Ramos (cell line): Measurements from ENCODE around the gene PAH.

Source experiments
- in situ Hi-C: fragments of 300-500 bp; cut with MboI; formaldehyde crosslinking; loops from one replicate; pipeline ENCODE4 v1.14.3; 2022; ENCODE audit warnings: low sequenced_read_pairs; ENCODE audit not compliant: unreplicated experiment

The PAH gene

GRCh38 chr12:102917026-102917787, at the start of gene PAH:
PAH (minus strand) TSS chr12:102917244; CDS start chr12:102917130, 114 bp downstream.
- in situ Hi-C loops, result no loop called here

- in situ Hi-C loops, result no loop called here
These were observed 49.3 kb upstream of the PAH start for GRCh38 chr12:102966200-102966863.

- in situ Hi-C loops, result no loop called here
These were observed 48.5 kb upstream of the PAH start for GRCh38 chr12:102965281-102966155.

- in situ Hi-C loops, result no loop called here
These were observed 47.8 kb upstream of the PAH start for GRCh38 chr12:102964872-102965271.

GRCh38 chr12:102963796-102964195, 46.8 kb upstream of the PAH start:
- in situ Hi-C loops, result no loop called here

GRCh38 chr12:102962986-102963385, 45.9 kb upstream of the PAH start:
- in situ Hi-C loops, result no loop called here

GRCh38 chr12:102962532-102962931, 45.5 kb upstream of the PAH start:
- in situ Hi-C loops, result no loop called here

- in situ Hi-C loops, result no loop called here
These were observed 44.4 kb upstream of the PAH start for GRCh38 chr12:102961466-102961855.

- in situ Hi-C loops, result no loop called here
These were observed 43.9 kb upstream of the PAH start for GRCh38 chr12:102960766-102961465.

GRCh38 chr12:102959391-102959790, 42.3 kb upstream of the PAH start:
- in situ Hi-C loops, result no loop called here

GRCh38 chr12:102958830-102959176, 41.8 kb upstream of the PAH start:
- in situ Hi-C loops, result no loop called here

- in situ Hi-C loops, result no loop called here
These were observed 41.2 kb upstream of the PAH start for GRCh38 chr12:102958073-102958829.

- in situ Hi-C loops, result no loop called here
These were observed 40.5 kb upstream of the PAH start, which contains the start of gene ASCL1 for GRCh38 chr12:102957339-102958050. ASCL1 (plus strand) TSS chr12:102957674; CDS start chr12:102958245, 571 bp downstream.

- in situ Hi-C loops, result no loop called here
These were observed 39.8 kb upstream of the PAH start for GRCh38 chr12:102956738-102957327.

GRCh38 chr12:102955926-102956737, 39.1 kb upstream of the PAH start:
- in situ Hi-C loops, result no loop called here

- in situ Hi-C loops, result no loop called here
These were observed 37.1 kb upstream of the PAH start for GRCh38 chr12:102954134-102954533.

GRCh38 chr12:102953221-102953620, 36.2 kb upstream of the PAH start:
- in situ Hi-C loops, result no loop called here

GRCh38 chr12:102951841-102952240, 34.8 kb upstream of the PAH start:
- in situ Hi-C loops, result no loop called here
